ENCODE measurements around the gene BMP5.

BMP5 gene

GRCh38 chr6:55798571-55798970 lies 76.8 kb downstream of the BMP5 start:
- DNase-seq, result no peak

GRCh38 chr6:55794136-55794812 lies 81.1 kb downstream of the BMP5 start:
- no peak for DNase-seq

GRCh38 chr6:55785273-55785672 lies 90.1 kb downstream of the BMP5 start:
- no peak for DNase-seq

- no peak for DNase-seq
These were observed 93.1 kb downstream of the BMP5 start for GRCh38 chr6:55782275-55782674.

GRCh38 chr6:55778705-55779104 lies 96.7 kb downstream of the BMP5 start:
- DNase-seq, result no peak

GRCh38 chr6:55777469-55777868 lies 97.9 kb downstream of the BMP5 start:
- DNase-seq, result no peak

GRCh38 chr6:55776113-55776512 lies 99.3 kb downstream of the BMP5 start:
- no peak for DNase-seq

- no peak for DNase-seq
These were observed 100.4 kb downstream of the BMP5 start for GRCh38 chr6:55775029-55775318.

GRCh38 chr6:55774286-55775028 lies 100.9 kb downstream of the BMP5 start:
- DNase-seq, result no peak

GRCh38 chr6:55773620-55774216 lies 101.7 kb downstream of the BMP5 start:
- DNase-seq, result no peak

GRCh38 chr6:55772730-55773129 lies 102.7 kb downstream of the BMP5 start:
- DNase-seq, result no peak

GRCh38 chr6:55759536-55759935 lies 115.9 kb downstream of the BMP5 start:
- DNase-seq, result no peak

GRCh38 chr6:55758156-55758937 lies 117.0 kb downstream of the BMP5 start:
- DNase-seq, result no peak

- DNase-seq, result no peak
These were observed 118.8 kb downstream of the BMP5 start for GRCh38 chr6:55756531-55757031.

- DNase-seq, result no peak
These were observed 126.5 kb downstream of the BMP5 start for GRCh38 chr6:55748880-55749279.

GRCh38 chr6:55746473-55746872 lies 128.9 kb downstream of the BMP5 start:
- DNase-seq, result no peak

- no peak for DNase-seq
These were observed 141.1 kb downstream of the BMP5 start for GRCh38 chr6:55734256-55734655.

- no peak for DNase-seq
These were observed 145.7 kb downstream of the BMP5 start for GRCh38 chr6:55729665-55730064.

GRCh38 chr6:55726144-55726543 lies 149.2 kb downstream of the BMP5 start:
- no peak for DNase-seq

- DNase-seq, result no peak
These were observed 160.6 kb downstream of the BMP5 start for GRCh38 chr6:55714831-55715230.

- DNase-seq, result no peak
These were observed 162.0 kb downstream of the BMP5 start for GRCh38 chr6:55713436-55713835.

GRCh38 chr6:55708711-55709110 lies 166.7 kb downstream of the BMP5 start:
- DNase-seq, result no peak
